PFSK-1 (cell line): ENCODE data around the gene LCOR.

ENCODE experiments used
- POLR2AphosphoS5 ChIP-seq: IDR thresholded peaks from 2 replicates; pipeline ENCODE4 v1.6.1; 2012; ENCODE audit warnings: low read depth, mild to moderate bottlenecking, control low read depth, low read length, moderate library complexity
- TF ChIP-seq, protein P1 (sequence below), 2 experiments: IDR thresholded peaks; 2 replicates each; pipeline versions ENCODE4 v1.6.1 to v1.8.0; 2011 to 2012; ENCODE audit warnings: low read depth in 2 of 2, low read length in 2 of 2, control low read depth in 1 of 2, inconsistent platforms in 1 of 2, mild to moderate bottlenecking in 1 of 2, moderate library complexity in 1 of 2; ENCODE audit not compliant: insufficient read depth in 1 of 2

DNA sequence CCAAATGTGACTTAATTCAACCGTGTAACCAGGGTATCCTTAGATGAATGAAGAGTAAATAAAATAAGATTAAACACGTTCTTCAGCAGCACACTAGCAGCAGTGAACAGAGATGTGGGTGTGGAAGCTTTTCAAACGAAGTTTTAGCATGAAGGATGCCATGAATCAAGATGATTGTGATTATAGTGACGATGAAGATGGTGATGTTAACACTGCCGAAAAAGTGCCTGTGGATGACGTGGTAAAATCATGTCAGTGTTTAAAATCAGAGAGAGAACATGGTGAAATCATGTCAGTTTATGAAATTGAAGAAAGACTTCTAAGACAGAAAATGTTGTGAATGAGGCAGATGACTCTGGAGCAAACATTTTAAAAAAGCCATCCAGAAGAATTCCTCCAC is 19.2 kb downstream of the LCOR start:
- TF ChIP-seq, protein P1, sequence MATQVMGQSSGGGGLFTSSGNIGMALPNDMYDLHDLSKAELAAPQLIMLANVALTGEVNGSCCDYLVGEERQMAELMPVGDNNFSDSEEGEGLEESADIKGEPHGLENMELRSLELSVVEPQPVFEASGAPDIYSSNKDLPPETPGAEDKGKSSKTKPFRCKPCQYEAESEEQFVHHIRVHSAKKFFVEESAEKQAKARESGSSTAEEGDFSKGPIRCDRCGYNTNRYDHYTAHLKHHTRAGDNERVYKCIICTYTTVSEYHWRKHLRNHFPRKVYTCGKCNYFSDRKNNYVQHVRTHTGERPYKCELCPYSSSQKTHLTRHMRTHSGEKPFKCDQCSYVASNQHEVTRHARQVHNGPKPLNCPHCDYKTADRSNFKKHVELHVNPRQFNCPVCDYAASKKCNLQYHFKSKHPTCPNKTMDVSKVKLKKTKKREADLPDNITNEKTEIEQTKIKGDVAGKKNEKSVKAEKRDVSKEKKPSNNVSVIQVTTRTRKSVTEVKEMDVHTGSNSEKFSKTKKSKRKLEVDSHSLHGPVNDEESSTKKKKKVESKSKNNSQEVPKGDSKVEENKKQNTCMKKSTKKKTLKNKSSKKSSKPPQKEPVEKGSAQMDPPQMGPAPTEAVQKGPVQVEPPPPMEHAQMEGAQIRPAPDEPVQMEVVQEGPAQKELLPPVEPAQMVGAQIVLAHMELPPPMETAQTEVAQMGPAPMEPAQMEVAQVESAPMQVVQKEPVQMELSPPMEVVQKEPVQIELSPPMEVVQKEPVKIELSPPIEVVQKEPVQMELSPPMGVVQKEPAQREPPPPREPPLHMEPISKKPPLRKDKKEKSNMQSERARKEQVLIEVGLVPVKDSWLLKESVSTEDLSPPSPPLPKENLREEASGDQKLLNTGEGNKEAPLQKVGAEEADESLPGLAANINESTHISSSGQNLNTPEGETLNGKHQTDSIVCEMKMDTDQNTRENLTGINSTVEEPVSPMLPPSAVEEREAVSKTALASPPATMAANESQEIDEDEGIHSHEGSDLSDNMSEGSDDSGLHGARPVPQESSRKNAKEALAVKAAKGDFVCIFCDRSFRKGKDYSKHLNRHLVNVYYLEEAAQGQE (IDR thresholded peaks at IDR 0.05; ENCODE audit: insufficient read depth in 1 of 2, low read depth in 2 of 2, low read length in 2 of 2) = no peak
- no peak for TF ChIP-seq POLR2AphosphoS5
